Renal cortex interstitium (tissue), 11 donors: ENCODE data around the gene NUDC. TPM values are rescaled to one million over a fixed set of nuclear protein-coding genes. Genes with fewer than 3 reads are reported as not detected.
"Not testable (repeated sequence)": the region's sequence is repeated elsewhere in the genome, so short reads cannot be mapped to it uniquely, and the experiment has no call there.

Experiments used
- DNase-seq, 11 donors: peaks; one replicate each; pipeline ENCODE4 v3.0.0-alpha.2; 2013; ENCODE audit warnings: low read depth in 9 of 11, low spot score in 4 of 11; ENCODE audit errors: extremely low read depth in 1 of 11
- polyA plus RNA-seq, 3 donors: library from polyadenylated mRNA; unstranded; fragments of 120-200 nt; gene quantifications; one replicate each; pipeline ENCODE4 v1.2.1, GENCODE V29; 2013; ENCODE audit not compliant: insufficient read length in 3 of 3

The NUDC gene
- polyA plus RNA-seq, 3 donors = 87.5 to 108 (median 92.3) TPM

DNA sequence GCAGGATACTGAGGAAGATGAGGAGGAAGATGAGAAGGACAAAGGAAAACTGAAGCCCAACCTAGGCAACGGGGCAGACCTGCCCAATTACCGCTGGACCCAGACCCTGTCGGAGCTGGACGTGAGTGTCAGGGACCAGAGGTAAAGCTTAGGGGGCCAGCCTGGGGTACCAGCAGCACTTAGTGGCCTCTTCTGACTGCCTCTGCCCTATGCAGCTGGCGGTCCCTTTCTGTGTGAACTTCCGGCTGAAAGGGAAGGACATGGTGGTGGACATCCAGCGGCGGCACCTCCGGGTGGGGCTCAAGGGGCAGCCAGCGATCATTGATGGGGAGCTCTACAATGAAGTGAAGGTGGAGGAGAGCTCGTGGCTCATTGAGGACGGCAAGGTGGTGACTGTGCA is 21.1 kb downstream of the NUDC start:
- DNase-seq = no peak

DNA sequence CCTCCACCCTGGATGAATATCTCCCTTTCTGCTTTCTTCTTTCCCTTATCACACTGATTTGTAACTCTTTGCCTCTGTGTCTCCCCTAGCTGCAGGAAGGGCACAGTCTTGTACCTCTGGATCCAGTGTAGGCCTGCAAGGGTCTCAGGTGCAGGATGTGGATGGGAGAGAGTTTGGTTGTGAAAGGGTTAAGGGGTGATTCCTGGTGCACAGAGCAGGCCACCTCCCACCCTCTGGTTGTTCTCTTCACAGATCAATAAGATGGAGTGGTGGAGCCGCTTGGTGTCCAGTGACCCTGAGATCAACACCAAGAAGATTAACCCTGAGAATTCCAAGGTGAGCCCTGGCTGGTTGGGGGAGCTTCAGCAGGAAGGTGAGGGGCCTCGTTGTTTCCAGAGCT is 23.6 kb downstream of the NUDC start:
- no peak for DNase-seq

DNA sequence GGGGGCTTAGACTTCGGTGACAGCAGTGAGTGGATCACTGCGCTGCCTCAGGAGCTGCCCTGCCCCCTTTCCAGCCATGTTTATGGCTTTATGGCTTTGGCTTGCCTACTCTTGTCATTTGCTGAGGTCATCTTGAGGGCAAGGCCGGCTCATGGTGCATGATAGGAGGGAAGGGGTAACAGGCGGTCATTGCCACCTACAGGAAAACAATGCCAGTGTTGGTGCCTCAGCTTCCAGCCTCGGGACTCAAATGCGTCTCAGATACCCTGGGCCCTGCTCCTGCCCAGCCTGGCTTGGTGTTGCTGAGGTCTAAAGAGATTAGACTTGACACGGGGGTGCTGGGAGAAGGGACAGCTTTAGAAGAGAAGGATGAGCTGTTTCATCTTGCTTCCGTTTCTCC is 24.2 kb downstream of the NUDC start:
- DNase-seq = no peak

DNA sequence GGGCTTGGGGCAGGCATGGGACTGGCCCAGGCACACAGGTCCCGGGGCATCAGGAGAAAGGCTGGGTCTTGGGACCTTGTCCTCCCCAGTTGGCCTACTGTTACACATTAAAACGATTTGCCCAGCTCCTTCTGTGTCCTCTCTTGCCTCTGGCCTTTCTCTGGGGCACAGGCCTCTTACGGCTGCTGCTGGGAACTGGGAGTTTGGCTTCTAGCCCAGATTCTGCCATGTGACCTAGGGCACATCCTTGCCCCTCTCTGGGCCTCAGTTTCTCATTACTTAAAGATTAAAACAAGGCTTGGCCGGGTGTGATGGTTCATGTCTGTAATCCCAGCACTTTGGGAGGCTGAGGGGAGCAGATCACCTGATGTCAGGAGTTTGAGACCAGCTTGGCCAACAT is 24.7 kb downstream of the NUDC start:
- DNase-seq = no peak

DNA sequence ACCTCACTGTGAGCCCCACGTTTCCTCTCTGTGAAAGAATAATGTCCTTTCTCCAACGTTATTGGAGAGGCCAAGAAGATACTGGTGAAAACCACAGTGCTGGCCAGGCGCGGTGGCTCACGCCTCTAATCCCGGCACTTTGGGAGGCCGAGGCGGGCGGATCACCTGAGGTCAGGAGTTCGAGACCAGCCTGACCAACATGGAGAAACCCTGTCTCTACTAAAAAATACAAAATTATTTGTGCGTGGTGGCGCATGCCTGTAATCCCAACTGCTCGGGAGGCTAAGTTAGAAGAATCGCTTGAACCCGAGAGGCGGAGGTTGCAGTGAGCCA is 27.1 kb downstream of the NUDC start:
- DNase-seq = not testable (repeated sequence)

DNA sequence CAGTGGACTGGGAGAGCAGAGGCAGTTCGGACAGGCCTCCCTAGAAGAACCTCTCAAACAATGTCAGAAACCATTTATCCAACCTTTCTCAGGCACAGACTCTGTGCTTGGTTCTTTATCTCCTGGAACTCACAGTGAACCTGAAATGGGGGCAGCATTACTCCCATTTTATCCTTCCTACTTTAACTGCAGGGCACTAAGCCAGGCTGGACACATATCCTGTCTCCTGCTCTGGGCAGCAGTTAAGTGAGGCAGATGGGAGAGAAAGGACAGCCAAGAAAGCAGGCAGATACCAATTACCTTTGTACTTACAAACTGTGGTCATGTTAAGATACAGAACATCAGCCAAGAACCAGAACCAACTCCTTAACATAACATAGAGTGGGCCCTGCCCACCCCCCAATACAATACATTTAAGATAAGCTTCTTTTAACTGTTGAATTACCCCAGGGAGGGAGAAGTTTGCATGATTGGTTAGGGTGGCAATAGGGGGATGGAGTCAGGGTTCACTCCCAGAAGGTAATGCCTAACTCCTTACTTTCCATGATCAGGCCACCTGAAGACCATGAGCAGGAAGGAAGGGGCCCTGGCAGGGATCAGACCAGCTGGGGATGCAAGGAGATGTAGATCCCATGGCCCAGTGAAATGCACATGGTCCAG is 27.9 kb downstream of the NUDC start:
- DNase-seq = no peak

DNA sequence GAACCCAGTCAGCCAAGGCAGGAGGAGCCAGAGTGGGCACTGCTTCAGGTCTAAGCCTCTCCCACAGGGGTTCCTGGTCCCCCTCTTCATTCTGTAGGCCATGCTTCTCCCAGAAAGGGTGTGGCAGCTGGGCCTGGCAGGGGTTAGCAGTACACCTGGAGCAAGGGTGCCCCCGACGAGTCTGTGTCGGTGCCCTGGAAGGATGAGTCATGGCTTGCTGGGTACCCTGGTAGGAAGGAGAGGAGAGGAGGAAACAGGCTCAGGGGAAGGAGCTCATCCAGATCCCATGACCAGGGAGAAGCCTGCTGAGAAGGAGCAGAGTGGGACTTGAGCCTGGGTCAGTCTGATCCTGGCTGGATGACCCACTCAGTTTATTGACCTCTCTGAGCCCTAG is 28.4 kb downstream of the NUDC start:
- no peak for DNase-seq

DNA sequence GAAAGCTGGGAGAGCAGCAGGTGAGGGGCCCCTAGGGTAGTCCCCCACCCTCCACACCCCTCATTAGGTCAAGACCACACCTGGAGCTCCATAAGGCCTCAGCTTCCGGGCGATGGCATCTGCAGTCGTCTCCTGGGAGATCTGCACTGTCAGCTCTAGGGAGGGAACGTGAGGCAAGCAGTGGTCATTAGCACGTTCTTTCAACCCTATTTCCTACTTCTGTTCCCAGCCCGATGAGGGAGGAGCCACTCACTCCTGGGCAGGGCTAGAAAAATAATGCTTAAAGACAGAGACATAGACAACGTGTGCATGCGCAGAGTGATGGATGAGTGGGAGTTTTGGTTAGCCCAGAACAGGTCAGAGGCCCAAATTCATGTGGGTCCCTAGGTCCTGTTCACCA is 29.1 kb downstream of the NUDC start:
- no peak for DNase-seq

DNA sequence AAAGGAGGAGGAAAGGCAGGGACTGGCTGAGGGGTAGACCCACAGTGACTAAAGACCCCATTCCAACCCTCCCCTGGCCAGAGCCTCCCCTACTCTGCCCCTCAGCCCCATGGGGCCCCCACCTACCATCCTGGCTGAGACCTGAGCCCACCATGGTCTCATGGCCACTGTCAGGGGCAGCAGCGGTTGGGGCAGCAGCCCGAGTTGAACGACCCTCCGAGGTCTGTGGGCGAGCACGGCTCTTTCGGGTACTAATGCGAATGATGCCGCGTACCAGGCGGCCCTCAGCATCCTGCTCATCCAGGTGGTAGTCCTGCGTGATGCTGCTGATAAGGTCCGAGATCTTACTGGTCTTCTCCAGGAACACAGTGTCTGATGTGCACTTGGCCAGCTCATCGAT is 29.7 kb downstream of the NUDC start:
- DNase-seq = no peak

DNA sequence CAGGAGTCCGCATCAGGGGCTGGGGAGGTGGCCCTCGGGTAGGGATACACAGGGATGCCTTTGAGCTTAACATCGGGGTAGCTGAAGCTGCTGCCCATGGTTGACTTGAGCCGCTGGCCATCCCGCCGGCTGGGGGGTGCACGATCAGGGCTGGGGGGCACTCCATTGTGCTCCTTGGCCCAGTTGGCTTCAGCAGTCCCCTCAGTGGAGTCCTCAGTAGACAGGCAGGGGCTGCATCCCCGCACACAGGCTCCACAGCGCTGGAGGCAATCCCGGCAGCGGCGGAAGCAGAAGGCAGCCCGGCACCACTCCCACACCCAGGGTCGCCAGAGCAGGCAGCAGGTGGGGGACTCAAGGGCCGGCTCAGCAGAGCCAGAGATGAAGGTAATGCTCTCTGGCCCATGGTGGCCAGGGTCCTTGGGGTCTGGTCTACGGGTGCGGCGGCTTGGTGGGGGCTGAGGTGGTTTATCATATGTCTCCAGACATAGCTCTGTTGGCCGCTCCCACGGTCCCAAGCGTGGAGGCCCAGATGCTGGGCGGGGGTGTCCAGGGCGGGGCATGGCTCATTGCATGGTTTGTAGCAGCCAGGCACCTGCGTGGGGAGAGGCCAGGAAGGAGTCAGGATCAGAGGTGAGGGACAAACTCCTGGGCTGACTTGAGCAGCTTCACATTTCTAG is 30.4 kb downstream of the NUDC start:
- DNase-seq = no peak

DNA sequence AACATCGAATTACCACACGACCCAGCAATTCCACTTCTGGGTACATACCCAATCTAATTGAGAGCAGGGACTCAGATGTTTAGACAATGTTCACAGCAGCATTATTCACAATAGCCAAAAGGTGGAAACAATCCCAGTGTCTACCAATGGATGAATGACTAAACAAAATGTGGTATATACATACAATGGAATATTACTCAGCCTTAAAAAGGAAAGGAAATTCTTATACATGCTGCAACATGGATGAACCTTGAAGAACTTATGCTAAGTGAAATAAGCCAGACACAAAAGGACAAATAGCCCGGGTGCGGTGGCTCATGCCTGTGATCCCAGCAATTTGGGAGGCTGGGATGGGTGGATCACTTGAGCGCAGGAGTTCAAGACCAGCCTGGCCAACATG is 31.8 kb downstream of the NUDC start:
- DNase-seq = no peak

DNA sequence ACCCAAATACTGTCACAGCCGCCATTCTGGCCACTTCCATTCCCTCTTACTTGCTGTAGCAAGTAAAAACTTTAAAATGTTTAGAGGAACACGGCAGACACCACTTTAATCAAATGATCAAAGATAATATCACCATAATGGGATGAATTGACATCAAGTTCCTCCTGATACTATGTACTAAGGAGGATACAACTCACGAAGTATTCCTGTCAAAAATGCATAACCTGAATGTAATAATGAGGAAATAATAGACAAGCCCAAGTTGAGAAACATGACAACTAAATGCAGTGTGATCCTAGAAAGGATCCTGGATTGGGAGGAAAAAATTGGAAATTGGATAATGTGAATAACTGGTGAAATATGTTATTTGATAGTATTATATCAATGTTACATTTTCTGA is 34.8 kb downstream of the NUDC start:
- no peak for DNase-seq

DNA sequence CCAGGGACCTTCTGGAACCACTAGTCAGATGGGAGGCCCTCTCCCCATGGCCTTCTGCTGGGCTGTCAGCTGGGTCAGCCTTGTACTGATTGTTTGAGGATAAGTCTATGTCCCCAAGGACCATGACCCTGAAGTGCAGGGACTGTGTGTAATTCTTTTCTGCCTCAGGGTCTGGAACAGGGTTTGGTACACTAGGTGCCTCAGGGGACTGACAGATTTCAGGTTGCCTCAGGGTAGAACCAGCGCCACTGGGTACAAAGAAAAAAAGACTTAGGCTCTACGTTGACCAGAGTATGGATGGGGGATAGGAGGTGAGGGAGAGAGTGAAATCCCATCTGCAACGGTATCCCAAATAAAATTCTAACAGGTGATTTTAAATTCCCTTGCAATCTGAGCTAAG is 35.8 kb downstream of the NUDC start:
- DNase-seq = no peak

DNA sequence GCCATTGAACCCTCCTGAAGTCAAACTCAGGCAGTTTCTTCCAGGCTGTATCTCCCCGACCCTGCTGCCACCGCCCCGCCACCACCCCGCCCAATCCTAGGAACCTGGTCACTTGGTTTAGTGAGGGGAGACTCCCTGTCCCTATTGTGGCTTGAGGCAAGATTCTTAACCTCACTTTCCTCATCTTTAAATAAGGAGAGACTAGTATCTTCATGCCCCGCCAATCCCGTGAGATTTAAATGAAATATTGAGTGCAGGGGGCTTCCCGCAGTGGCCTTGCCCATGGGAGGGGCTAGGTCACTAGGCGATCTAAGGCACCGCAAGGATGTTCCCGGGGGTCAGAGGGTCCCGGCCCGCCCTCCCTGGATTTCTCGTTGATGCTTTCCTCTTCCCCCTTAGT is 37.7 kb downstream of the NUDC start:
- DNase-seq = no peak

DNA sequence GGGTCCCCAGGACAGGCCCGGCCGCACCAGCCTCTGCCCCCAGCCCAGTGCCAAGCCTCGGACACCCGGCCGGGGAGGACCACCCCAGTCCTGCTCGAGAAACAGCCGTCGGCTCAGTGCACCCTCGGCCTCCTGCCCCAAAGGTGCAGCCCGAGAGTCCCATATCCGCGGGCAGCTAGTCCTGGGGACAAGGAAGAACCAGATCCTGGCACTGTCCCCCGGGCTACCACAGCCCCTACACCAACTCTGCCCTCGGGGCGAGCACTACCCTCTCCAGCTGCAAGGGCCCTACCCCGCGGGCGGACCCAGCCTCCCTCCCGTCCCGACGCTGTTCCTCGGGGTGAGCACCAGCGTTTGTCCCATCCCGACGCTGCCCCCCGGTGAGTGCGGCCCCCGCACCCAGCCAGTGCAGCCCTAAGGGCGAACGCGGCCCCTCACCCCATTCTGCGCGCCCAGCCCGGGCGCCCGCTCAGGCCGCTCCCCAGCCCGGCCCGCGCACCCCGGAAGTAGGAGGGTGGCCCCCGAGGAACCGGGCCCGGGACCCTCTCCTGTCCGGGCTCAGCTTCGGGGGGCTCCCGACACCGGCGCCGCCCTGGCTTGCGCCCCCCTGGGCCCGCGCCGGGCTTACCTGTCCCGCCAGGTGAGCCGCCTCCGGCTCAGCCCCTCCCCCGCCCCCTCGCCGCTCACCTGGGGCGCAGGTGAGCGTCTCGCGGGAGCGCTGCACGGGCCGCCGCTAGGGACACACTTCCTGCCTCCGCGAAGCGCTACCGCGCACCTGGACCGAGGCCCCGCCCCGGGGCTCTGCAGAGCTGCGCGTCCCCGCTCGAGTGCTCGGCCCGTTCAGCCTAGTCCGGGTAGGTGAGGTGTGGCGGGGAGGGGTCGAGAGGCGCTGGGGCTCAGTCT is 38.4 kb downstream of the NUDC start, which contains the start of gene KDF1:
Gene KDF1, minus strand, starts transcription at position 747 of the 903 bp plus-strand sequence. CDS start 8,088 bp downstream, outside the sequence.
- peak in 10 of 11 donors; percentile 28 to 63 (median 52) for DNase-seq

DNA sequence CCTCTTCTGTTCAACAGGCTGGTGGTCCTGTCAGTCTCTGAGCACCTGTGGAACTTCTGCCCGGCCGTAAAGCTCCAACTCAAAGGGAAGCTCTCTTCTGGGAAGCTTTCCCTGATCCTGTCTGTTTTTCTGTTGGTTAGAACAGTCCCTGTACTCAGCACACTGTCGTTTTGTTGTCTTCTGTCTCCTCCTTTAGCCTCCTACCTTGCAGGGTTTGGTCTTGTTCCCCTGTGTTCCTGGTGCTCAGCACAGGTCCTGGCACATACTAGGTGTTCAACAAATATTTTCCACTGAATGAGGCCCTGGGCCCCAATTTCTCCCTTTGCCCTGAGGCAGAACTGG is 39.1 kb downstream of the NUDC start:
- no peak for DNase-seq

DNA sequence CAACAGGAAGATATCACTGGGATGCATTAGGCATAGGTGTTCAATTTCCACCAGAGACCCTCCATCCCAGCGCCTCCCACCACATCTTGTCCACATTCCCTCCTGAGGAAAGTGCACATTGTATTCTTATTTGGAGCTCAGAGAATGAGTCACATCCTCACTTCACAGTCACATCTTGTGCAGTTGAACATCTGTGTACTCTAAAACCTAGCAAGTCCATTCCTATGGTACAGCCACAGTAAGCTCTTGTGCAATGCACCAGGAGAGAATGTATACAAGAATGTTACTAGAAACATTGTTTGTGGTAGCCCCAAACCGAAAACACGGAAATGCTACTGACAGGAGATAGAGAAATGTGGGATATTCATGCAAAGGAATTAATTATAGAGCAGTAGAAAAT is 40.3 kb downstream of the NUDC start:
- no peak for DNase-seq

DNA sequence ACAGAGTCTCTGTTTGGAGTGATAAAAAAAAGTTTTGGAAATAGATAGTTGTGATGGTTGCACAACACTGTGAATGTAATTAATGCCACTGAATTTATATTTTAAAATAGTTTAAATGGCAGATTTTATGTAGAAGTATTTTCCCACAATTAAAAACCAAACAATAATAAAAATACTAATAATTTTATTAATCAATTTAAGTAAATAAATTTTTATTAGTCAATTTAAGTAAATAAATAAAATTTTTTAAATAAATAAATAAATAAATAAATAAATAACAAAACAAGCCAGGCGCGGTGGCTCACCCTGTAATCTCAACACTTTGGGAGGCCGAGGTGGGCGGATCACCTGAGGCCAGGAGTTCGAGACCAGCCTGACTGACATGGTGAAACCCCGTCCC is 43.7 kb downstream of the NUDC start:
- no peak for DNase-seq

DNA sequence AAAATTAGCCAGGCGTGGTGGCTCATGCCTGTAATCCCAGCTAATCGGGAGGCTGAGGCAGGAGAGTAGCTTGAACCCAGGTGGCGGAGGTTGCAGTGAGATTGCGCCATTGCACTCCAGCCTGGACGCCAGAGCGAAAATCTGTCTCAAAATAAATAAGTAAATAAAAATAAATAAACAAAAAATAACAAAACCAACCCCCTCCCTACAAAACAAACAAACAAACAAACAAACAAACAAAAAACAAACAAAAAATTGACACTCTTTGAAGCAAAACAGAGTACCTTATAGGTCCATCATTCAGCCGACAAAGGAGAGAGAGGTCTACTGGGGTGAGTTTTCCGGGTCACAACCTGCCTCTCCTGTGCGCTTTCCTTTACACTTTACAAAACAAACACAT is 44.1 kb downstream of the NUDC start:
- no peak for DNase-seq

DNA sequence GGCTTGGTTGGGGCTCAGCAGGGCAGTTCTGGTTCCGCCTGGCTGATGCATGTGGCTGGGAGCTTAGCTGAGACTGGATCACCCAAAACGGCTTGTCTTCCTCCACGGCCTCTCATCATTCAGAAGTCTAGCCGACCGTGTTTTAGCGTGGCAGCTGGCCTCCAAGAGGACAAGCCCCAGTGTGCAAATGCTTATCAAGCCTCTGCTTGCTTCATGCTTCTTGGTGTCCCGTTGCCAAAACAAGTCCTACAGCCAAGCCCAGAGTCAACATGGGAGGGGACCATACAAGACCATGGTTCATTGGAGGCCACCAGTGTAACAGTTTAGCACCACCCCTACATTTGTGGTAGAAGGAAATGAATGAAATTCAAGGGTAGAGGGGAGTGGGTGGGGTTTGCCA is 49.3 kb downstream of the NUDC start:
- no peak for DNase-seq
